D721Med (cell line): ENCODE measurements around the gene CNPY3.

ENCODE experiments used
- DNase-seq: peaks from one replicate; pipeline ENCODE4 v3.0.0; 2011; ENCODE audit warnings: low spot score; ENCODE audit not compliant: insufficient read length
- FAIRE-seq: peaks from 2 replicates; lab custom pipeline; 2011; peaks lifted over from hg19 to GRCh38; lab: Jason Lieb, UNC
- TF ChIP-seq, protein P1 (sequence below): IDR thresholded peaks from 2 replicates; pipeline ENCODE4 v1.5.1; 2012; ENCODE audit warnings: mild to moderate bottlenecking, control low read depth; ENCODE audit not compliant: insufficient read depth; ENCODE audit errors: missing control alignments

Gene CNPY3

GRCh38 chr6:42968126-42968701 lies 38.9 kb downstream of the CNPY3 start:
- DNase-seq (no peak), FAIRE-seq (no peak)
- TF ChIP-seq, protein P1, sequence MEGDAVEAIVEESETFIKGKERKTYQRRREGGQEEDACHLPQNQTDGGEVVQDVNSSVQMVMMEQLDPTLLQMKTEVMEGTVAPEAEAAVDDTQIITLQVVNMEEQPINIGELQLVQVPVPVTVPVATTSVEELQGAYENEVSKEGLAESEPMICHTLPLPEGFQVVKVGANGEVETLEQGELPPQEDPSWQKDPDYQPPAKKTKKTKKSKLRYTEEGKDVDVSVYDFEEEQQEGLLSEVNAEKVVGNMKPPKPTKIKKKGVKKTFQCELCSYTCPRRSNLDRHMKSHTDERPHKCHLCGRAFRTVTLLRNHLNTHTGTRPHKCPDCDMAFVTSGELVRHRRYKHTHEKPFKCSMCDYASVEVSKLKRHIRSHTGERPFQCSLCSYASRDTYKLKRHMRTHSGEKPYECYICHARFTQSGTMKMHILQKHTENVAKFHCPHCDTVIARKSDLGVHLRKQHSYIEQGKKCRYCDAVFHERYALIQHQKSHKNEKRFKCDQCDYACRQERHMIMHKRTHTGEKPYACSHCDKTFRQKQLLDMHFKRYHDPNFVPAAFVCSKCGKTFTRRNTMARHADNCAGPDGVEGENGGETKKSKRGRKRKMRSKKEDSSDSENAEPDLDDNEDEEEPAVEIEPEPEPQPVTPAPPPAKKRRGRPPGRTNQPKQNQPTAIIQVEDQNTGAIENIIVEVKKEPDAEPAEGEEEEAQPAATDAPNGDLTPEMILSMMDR = no peak

DNA sequence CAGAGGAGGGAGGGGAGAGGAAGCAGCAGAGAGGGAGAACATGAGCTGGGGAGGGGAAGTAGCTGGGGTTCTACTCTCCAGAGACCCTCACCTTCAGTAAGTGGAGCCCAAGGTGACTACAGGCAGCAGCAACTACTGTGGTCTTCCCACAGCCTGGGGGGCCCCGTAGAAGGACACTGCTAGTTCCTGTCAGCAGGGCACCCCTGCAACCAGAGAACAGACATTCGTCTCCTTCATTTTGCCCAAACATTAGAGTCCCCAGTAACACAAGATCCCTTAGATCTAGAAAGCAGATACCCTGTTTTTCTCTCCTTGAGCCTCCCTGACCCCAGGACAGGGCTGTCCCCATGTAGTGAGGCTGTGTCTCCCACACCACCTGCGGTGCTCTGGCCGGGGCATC lies 39.5 kb downstream of the CNPY3 start:
- FAIRE-seq (no peak), DNase-seq (no peak)
- TF ChIP-seq, protein P1 = no peak

DNA sequence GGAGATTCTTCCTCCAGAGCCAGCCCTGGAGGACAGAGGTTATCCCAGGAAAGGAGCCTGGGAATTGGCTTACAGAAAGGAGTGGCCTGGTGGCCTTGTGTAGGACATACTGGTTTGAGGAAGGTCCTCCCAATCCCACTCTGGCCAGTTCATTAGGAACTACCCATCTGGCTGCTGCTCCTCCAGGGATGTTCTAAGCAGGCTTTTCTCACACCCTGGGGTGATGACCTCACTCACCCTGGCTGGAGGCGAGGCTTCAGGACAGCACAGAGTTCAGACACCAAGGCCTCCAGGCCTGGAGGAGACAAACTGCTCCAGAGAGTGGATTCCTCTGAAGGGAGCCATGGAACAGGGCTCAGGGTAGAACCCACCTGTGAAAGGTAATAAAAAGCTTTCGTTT lies 40.2 kb downstream of the CNPY3 start:
- DNase-seq = no peak
- FAIRE-seq = no peak

GRCh38 chr6:42969934-42970333 lies 40.7 kb downstream of the CNPY3 start:
- DNase-seq (no peak), FAIRE-seq (no peak)
- TF ChIP-seq, protein P1 = no peak

More for the DNA sequence above, 40.2 kb downstream of the CNPY3 start:
- TF ChIP-seq, protein P1 = no peak

- DNase-seq = no peak
- TF ChIP-seq, protein P1 = no peak
- no peak for FAIRE-seq
Observed at GRCh38 chr6:42970871-42971612, 41.8 kb downstream of the CNPY3 start.

- DNase-seq = no peak
- FAIRE-seq = no peak
Observed at GRCh38 chr6:42971746-42972327, 42.6 kb downstream of the CNPY3 start.

More at GRCh38 chr6:42971746-42972327, 42.6 kb downstream of the CNPY3 start:
- TF ChIP-seq, protein P1 = no peak
